Stimulated activated CD8-positive, alpha-beta memory T cell treated with anti-CD3 and anti-CD28 coated beads, Interleukin-15, amount 100 ng/mL, for 48 hours (primary cell): ENCODE data around the gene STIM2.

Experiments
- DNase-seq, 2 donors: peaks; one replicate each; pipeline ENCODE4 v3.0.0-alpha.2; 2020; ENCODE audit warnings: low read depth in 2 of 2

The STIM2 gene

DNA sequence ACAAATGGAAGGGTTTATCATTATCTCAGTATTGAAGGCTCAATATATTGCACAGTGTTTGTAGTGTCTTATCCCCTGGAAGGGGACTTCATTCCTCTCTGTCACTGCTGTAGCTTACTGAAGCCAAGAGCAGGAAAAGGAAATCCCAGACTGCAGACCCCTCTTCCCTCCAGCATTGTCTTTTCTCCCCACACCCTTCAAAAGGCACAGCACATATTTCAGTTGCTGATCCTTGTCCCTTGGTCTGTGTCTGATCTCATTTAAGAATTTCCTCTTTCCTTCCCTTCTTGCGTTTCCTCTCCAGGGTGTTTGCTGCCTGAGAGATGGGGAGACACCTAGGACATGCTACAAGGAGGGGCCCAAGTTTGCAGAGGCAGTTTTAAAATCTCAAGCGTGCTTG is 40.1 kb downstream of the STIM2 start:
- DNase-seq: no peak

DNA sequence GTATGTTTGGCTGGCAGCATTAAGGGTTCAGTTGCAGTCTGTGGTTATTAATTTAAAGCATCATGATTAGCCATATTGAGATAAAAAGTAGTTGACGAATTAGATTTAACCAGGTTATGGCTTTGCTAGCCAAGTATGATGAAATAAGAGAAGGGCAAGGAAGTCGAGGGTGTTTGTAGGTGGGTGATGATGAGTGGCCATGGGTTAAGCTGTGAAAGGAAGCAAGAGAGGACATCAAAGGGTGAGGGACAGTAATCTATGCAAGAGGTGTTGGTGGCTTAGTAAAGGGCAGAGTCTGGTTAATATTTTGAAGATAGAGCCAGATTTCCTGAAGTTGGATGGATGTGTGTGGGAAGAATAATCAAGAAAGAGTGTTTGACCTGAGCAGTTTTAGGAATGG is 44.5 kb downstream of the STIM2 start:
- no peak for DNase-seq

DNA sequence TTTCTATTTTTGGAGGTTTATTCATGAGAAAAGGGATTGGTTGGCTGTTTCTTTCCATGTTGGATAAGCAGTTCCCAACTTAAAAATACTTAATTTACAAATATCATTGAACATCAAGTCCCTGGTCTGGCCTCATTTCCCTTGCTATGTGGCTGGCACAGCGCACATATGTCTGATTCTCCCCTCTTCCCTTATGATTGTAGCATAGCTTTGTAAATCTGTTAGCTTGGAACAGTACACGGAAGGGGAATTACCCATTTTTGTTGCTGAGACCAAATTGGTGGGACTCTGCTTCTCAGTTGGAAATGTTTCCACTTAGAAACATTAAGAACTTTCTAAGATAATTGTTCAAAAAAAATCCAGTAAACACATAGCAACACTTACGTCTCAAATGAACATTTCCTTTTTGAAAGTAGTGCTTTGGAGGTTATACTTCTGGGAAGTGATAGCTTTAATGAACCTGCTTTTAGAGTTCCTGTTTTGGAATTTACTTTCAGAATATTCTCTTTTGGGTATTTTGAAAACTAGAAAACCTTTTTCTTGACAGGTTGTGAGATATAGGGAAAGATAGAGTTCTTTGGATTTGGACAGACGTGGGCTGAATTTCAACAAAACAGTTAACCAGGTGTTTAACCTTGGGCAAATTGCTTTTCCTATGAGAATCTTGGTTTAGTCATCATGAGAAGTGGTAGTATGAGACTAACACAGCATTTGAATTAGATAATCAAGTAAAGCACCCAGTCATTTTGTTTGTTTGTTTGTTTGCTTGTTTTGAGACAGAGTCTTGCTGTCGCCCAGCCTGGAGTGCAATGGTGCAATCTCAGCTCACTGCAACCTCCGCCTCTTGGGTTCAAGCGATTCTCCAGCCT is 47.3 kb downstream of the STIM2 start:
- no peak for DNase-seq

DNA sequence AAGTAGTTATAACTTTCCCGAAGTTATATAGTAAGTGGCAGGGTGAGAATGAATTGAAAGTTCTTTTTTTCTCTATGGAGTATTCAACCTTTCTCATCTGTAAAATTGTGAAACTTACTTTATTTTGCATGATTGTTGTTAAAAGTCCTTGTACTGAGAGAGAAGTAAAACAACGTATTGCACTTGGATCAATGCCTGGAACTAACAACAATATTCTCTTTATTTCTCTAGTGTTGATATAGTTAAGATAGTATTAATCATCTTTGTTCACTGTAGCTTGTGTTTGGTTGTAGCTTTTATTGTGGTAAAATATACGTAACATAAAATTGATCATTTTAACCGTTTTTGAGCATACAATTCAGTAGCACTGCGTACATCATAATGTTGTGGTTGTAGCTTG is 48.7 kb downstream of the STIM2 start:
- DNase-seq: no peak

DNA sequence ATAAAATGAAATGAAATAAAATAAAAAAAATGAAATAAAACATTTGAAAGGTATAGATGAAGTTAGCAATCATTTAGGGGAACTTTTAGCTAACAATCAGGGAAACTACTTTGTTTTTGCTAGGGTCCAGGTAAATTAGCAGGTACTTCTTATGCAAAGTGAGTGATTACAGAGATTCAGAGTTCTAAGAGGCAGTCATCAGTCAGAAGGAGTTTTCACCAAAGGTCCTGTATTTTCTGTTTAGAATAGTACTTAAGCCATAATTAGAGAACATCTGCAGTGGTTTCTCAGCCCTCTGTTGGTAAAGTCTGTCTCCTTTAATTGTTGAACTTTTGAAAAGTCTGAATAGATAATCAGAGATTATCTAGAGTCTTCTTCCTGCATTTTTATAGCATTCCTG is 50.6 kb downstream of the STIM2 start:
- DNase-seq: no peak

DNA sequence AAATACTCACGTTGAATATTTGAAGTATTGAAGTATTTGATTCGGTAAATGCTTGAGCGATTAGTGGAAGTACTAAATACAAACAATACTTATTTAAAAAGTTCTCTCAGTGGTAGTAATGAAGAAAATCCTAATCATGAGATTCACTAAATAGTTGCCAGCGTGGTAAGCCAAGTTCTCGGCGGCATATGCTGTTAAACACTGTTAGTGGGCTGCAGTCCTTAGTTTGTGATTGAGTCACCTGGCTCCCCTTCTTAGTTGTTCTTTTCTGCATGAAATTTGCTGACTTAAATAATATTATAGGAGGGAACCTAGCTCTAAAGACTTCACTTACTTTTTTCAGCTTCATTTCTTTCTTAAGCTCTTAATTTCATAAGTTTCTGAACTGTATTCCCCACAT is 51.4 kb downstream of the STIM2 start:
- DNase-seq: no peak

DNA sequence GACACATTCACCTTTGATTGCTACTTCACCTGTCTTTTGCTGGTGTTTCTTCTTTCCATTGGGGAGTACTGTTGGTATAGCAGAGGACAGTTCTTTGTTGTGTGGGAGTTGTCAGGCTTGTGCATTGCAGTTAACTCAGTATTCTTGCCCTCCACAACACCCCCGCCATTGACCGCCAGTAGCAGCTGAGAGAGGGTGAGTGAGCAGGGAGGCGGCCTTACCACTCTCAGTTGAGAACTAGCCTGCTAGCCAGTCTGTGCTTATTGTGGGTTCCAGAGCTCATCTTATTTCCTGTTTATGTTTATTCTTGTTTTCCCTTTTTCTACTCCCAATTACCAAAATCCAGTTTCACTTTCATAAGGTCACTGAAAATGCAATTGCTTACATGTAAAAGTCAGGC is 52.2 kb downstream of the STIM2 start:
- DNase-seq: no peak

DNA sequence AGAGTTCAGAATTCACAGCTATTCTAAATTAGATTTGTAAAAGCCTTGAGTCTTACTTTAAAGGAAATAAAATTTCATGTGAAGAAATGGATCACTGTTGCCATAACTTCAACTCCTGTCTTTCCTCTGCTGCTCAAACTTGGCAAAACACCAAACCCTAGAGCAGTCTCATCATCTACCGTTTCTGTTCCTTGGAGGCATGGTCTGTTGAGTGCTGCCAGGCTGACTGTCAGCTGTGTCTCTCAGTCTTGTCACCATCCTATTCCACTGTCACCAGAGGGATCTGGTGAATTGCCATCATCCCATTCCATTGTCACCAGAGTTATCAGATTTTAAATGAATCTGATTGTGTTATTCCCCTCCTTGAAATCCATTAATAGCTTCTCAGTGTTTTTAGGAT is 55.6 kb downstream of the STIM2 start:
- no peak for DNase-seq

DNA sequence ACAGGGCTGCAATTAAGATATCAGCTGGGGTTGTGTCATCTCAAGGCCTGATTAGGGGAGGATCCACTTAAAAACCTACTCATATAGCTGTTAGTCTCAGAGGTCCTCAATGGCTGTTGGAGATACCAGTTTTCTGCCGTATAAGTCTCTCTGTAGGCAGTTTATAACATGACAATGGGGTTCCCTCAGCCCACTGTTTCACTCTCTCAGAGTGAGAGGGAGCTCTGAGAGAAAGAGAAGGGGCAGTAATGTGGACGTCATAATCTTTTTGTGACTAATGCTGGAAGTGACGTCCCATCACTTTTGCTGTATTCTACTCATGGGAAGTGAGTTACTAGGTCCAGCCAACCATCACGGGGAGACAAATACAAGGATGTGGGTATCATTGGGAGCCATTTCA is 70.3 kb downstream of the STIM2 start:
- DNase-seq: no peak

DNA sequence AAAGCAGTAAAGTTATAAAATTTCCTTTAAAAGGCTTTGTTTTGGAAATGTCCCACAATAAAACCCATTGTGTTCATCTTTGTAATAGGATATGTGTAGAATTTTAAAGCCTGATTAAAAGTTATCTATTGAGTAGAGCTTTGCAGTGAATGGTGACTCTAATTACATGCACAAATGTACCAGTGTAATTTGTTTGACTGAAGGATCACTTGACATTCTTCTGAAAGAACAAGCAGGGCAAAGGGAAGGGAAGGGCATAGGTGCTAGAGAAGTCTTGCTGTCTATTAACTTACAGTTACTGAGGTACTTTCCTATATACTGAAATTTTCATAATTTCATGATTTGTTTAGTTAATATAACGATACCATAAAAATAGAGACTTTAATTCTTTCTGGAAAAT is 70.8 kb downstream of the STIM2 start:
- DNase-seq: no peak

DNA sequence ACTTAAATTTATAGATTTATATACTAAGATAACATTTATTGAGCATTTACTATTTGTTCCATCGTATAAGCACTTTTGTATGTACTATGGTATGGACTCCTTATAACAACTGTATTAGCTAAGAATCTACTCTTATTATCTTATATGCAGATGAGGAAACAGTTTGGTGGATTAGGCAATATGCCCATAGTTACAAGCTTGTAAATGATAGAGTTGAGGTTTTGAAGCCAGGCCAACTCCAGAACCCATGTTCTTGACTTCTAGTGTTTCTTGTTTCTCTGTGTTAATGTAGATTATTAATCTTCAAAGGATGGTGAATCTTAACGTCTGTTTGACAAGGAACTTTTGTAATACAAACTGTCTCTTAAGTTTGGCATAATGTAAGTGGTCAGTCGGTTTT is 71.3 kb downstream of the STIM2 start:
- DNase-seq: no peak

DNA sequence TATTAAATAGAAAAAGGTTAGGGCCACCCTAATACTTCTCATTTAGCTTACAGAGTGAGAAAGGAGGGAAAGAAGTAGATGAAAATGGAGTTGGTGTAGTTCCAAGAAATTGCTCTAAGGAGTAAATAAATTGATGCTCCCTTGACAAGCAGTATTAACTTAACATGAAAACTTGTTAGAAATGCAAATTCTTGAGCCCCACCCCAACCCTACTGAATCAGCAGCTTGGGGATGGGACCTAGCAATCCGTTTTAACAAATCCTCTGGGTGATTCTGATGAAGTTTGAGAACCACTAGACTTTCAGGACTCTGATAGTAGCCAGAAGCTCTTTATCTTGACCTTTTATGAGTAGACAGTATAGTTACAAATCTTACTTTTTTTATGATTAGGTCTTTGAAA is 74.8 kb downstream of the STIM2 start:
- DNase-seq: no peak

DNA sequence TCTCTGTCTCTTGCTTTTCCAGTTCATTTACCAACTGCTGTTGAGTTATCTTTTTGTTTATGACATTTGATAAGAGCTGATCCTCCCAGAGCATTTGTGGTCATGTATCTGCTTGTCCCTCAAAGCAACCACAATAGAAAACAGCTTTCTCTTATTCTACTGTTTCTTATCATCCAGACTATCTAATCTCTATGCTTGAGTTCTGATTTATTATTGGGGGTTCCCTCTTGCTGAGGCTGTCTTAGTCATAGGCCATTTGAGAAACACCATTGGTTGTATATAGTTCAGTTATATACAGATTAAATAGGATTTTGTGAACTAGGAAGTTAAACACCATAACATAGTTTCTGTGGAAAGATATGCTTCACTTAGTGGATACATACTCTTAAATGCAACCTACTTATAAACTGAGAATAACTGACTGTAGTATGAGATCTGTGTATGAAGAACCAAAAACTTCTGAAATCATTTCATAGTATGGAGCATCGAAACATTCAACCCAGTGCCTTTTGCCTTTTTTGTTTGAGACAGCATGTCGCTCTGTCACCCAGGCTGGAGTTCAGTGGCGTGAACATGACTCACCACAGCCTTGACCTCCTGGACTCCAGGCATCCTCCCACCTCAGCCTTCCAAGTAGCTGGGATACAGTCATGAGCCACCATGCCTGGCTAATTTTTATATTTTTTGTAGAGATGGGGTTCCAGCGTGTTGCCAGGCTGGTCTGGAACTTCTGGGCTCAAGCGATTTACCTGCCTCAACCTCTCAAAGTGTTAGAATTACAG is 75.8 kb downstream of the STIM2 start:
- no peak for DNase-seq

DNA sequence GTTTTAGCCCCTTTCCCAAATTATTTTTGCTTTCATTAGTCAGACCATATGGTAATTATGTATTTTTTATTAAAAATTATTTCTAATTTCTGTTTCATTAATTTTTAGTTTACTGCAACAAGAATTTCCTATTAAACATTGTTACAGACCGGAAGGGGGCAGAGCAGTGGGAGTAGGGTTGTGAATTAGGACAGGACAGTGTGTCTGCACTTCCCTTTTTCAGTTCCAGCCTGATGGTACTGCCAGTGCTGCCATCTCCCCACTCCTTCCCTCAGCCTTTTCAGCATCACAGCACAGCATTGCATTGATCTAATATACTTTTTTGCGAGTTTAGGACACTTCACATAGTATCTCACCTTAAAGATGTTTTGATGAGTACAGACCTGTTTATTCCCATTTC is 76.5 kb downstream of the STIM2 start:
- no peak for DNase-seq

DNA sequence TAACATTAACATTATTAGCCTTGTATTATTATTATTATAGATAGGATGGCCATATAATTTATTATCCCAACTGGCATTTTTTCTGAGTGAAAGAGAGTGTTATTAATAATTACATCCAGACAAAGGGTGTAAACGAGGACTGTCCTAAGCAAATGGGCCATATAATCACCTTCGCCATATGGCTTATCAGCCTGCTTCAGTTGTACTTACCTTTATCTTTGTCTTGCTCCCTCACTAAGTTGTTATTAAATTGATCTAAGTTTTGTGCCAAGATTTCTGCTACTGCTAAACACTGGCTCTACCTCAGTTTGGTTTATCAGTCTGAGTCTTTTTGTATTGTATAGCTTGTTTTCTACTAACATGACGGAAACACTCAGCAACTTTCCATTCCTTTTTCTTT is 76.9 kb downstream of the STIM2 start:
- no peak for DNase-seq

DNA sequence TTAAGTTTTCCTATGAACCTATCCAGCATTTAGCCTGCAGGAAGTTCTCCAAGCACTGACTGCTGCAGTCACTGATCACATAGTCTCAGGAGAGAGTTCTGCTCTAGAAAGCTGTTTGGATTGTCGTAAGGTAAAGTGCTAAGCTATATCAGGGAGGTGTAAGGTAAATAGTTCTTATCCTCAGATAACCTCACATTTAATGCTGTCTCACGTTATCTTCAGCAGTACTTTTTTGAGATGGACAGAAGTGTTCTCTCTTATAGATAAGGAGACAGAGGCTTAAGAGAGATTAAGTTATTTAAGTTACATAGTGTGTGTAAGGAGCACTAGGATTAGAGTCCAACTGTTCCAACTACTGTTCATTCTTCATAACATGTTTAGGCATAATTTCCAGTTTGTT is 77.9 kb downstream of the STIM2 start:
- no peak for DNase-seq

DNA sequence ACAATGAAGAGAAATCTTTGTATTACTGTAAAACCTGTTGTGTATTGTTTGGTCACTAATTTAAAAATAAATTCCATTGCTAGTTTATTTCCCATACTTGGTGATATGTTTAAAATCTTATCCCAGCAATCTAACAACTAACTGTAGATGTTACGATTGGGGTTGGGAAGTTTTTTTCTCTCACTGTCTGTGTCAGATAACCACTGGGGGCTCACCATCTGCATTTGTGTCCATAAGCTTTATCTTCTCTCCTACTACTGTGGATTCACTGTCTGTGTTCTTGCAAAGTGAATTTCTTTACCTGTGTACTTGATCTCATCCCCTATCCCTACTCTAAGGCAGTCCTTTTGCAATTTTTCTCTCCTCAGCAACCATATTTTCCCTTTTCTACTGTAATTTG is 81.3 kb downstream of the STIM2 start:
- no peak for DNase-seq

DNA sequence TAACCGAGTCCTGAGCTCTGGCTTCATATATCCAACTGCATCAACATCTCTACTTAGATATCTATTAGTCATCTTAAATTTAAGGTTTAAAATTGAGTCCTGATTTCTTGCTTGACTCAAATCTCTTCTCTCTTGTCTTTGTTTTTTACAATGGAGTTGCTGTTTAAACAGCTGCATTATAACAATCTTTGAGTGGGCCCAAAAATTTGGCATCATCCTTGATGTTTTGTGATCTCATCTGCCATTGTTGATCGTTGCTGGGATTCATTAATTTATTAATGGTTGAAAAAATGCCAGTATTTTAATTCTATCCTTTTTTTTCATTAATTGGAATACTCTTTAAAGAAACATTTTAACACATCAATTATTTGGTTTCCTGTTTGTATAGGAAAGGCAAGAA is 82.2 kb downstream of the STIM2 start:
- DNase-seq: no peak

DNA sequence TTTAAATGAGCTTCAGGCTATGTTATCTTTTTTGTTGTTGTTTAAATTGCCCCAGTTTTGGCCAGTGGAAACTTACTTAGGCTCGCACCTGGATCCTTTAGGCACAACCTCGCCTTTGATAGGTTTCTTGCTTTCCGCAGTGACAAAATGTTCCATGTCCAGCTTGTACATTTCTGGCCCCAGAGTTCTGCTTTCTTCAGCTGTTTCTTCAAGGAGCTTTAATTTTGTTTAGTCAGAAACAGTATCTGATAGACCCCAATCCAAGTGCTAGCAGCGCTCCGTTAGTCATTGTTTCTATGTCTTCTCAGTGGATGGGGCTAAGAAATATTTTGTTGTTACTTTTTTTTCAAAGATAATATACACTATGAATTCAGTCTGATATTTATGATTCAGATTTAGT is 82.8 kb downstream of the STIM2 start:
- no peak for DNase-seq

DNA sequence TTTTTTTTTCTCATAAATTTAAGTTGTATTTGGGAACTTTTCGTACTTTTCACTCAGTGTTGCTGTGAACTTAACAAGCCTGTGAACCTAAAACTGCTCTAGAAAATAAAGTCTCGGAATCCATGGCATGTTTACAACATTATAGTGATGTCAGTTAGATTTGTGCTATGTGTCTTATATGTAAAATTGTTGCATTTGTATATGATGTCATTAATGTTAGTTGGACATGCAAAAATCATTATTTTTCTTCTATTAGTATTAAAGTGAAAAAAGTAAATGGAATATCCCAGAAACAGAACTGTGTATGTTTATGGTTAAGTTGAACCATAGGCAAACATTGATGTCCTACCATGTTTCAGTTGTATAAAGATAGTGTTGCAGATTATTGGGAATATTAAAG is 85.2 kb downstream of the STIM2 start:
- DNase-seq: no peak

DNA sequence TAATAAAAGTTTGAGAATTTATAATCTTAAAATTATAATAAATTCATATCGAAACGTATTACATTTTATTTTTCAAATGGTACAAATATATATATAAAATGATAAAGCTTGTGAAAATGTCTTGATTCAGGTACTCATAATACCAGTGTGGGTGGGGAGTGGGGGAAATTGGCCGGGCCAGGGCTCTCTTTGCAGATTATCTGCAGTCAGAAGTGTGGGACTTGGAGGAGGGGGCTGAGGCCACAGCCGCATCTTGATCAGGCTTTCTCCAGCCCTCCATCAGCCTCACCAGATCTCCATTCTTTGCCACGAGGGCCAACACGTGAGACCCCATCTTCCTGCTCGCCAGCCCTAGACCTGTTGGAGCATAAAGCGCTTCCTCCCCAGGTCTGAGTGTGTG is 86.7 kb downstream of the STIM2 start:
- no peak for DNase-seq

DNA sequence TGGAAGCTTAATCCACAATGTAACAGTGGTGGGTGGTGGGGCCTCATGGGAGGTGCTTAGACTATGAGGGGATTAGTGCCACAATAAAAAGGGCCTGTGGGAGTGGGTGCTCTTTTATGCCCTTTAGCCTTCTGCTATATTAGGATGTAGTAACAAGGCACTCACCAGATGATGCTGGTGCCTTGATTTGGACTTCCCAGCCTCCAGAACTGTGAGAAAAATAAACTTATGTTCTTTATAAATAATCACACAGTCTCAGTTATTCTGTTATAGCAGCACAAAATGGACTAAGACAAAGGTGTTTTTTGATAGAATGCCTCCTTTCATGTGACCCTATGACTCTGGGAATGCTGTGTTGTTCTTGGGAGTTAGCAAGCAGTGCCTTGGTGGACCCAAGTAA is 89.8 kb downstream of the STIM2 start:
- no peak for DNase-seq

DNA sequence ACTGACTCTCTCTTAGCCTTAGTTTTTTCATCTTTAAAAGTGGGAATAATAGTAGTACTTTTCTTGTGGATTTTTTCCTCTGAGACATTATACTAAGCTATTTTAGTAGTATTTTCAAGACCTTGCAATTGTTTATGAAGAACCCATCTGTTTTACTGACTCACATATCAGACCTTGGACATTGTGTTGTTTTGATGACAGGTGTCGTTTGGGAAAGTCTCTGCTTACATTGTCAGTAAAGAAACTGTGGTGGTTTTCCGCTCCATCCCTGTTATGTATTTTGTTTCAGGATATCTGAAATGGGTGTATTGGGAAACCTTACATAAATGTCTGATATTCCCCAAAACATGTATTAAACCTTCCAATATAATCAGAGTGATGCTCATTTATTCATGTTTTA is 92.2 kb downstream of the STIM2 start:
- DNase-seq: no peak
